HepG2 (cell line): ENCODE data around the gene FURIN. TPM values are rescaled to one million over a fixed set of nuclear protein-coding genes. Genes with fewer than 3 reads are reported as not detected.
A peak's percentile ranks its signal among the peaks of the same experiment; 100 is the strongest.

Experiments used
- ATAC-seq: fragments of 200-7000 bp; cut with Tn5 transposase; 3 replicates; pipeline ENCODE4 v1.9.1; 2020; ENCODE audit warnings: mild to moderate bottlenecking, moderate library complexity
- BruUV-seq: library from RNA; stranded (reverse); fragments of 400-500 nt; replicated peaks from 2 replicates; lab custom pipeline; 2021; lab: Mats Ljungman, UMichigan
- CTCF ChIA-PET: fragments of 300-600 bp; formaldehyde crosslinking; extraction: SDS; loops from one replicate; lab custom pipeline; 2021; ENCODE audit warnings: low total read pairs, inconsistent platforms, low intra/inter-chr PET ratio; lab: Yijun Ruan, JAX
- POLR2A ChIA-PET: fragments of 350-600 bp; sonication (Branson Sonifier 250); formaldehyde crosslinking; loops from one replicate; lab custom pipeline; 2020; ENCODE audit warnings: antibody characterized with exemption, inconsistent platforms; lab: Yijun Ruan, JAX
- DNase-seq: peaks from one replicate; pipeline ENCODE4 v3.0.0-alpha.2; 2015; ENCODE audit warnings: low spot score
- FAIRE-seq: peaks from 3 replicates; lab custom pipeline; 2011; peaks lifted over from hg19 to GRCh38; lab: Jason Lieb, UNC
- H2AFZ ChIP-seq: one replicate; pipeline ENCODE4 v1.6.1; 2011; ENCODE audit warnings: low read length, inconsistent platforms
- H3K27ac ChIP-seq: fragments of 300-600 bp; 3 replicates; pipeline ENCODE4 v1.8.0; 2011; ENCODE audit warnings: mixed run types, mild to moderate bottlenecking, mixed read lengths, low read length, inconsistent platforms; ENCODE audit not compliant: insufficient read depth; ENCODE audit errors: extremely low read length
- H3K27me3 ChIP-seq, 2 experiments: fragments of 200-600 bp in 1 of 2; 2 replicates in 1 of 2; 3 replicates in 1 of 2; pipeline versions ENCODE4 v1.6.0 to v1.8.0; 2011; ENCODE audit warnings: low read length in 2 of 2, mild to moderate bottlenecking in 2 of 2, moderate library complexity in 2 of 2, inconsistent platforms in 1 of 2; ENCODE audit not compliant: insufficient read depth in 2 of 2, control insufficient read depth in 1 of 2
- H3K36me3 ChIP-seq, 2 experiments: fragments of 200-600 bp in 1 of 2; replicated peaks in 1 of 2; 2 replicates in 1 of 2; 3 replicates in 1 of 2; pipeline versions ENCODE4 v1.5.1 to v1.8.0; 2011; ENCODE audit warnings: low read length in 2 of 2, inconsistent platforms in 1 of 2; ENCODE audit not compliant: insufficient read depth in 2 of 2, control insufficient read depth in 1 of 2
- H3K4me1 ChIP-seq: 2 replicates; pipeline ENCODE4 v1.5.1; 2012; ENCODE audit warnings: low read length, inconsistent platforms; ENCODE audit not compliant: insufficient read depth
- H3K4me2 ChIP-seq: 2 replicates; pipeline ENCODE4 v1.6.0; 2011; ENCODE audit warnings: low read depth, low read length, inconsistent platforms
- H3K4me3 ChIP-seq, 3 experiments: fragments of 200-600 bp in 1 of 3; sonication (generic), shearing (Covaris generic) in 1 of 3; replicated peaks in 1 of 3; 2 replicates each; pipeline ENCODE4 v1.5.1; 2011 to 2016; ENCODE audit warnings: low read length in 3 of 3, inconsistent platforms in 2 of 3, low read depth in 2 of 3, mild to moderate bottlenecking in 2 of 3, control low read depth in 1 of 3, mixed read lengths in 1 of 3; ENCODE audit not compliant: insufficient read depth in 1 of 3
- H3K79me2 ChIP-seq: one replicate; pipeline ENCODE4 v1.6.1; 2011; ENCODE audit warnings: low read length, inconsistent platforms; ENCODE audit not compliant: insufficient read depth
- H3K9ac ChIP-seq: 2 replicates; pipeline ENCODE4 v1.6.0; 2011; ENCODE audit warnings: mild to moderate bottlenecking, low read depth, low read length, inconsistent platforms; ENCODE audit not compliant: insufficient read depth
- H3K9me3 ChIP-seq: 2 replicates; pipeline ENCODE4 v1.5.1; 2012; ENCODE audit warnings: mild to moderate bottlenecking, low read length
- H4K20me1 ChIP-seq: 2 replicates; pipeline ENCODE4 v1.6.0; 2011; ENCODE audit warnings: inconsistent platforms, mild to moderate bottlenecking, low read length, moderate library complexity; ENCODE audit not compliant: insufficient read depth
- AGO1 ChIP-seq: fragments of 200-400 bp; formaldehyde crosslinking; IDR thresholded peaks from 2 replicates; pipeline ENCODE4 v1.6.1; 2017; ENCODE audit warnings: mild to moderate bottlenecking, low read depth, low read length, moderate library complexity; ENCODE audit not compliant: poor library complexity, severe bottlenecking
- ARHGAP35 ChIP-seq: sonication (generic); formaldehyde crosslinking; IDR thresholded peaks from 2 replicates; pipeline ENCODE4 v1.9.0; 2022; ENCODE audit warnings: mild to moderate bottlenecking, inconsistent platforms, moderate library complexity, missing genetic modification reagents, borderline replicate concordance
- CCDC6 ChIP-seq: sonication (generic); formaldehyde crosslinking; IDR thresholded peaks from 2 replicates; pipeline ENCODE4 v1.8.1; 2022; ENCODE audit warnings: mild to moderate bottlenecking, missing genetic modification reagents, moderate library complexity
- KAT7 ChIP-seq: IDR thresholded peaks from 2 replicates; pipeline ENCODE4 v1.6.1; 2018; ENCODE audit warnings: borderline replicate concordance, missing compliant biosample characterization
- RAD21 ChIP-seq: fragments of 450-650 bp; formaldehyde crosslinking; IDR thresholded peaks from 2 replicates; pipeline ENCODE4 v1.5.0; 2020; ENCODE audit warnings: mild to moderate bottlenecking
- RORA ChIP-seq: sonication (generic); formaldehyde crosslinking; IDR thresholded peaks from 2 replicates; pipeline ENCODE4 v1.5.0; 2020; ENCODE audit warnings: mild to moderate bottlenecking, missing genetic modification reagents, moderate library complexity
- ZNF160 ChIP-seq: sonication (generic); formaldehyde crosslinking; IDR thresholded peaks from 2 replicates; pipeline ENCODE4 v1.8.0; 2022; ENCODE audit warnings: mild to moderate bottlenecking, inconsistent platforms, missing genetic modification reagents
- ZNF331 ChIP-seq: sonication (generic); formaldehyde crosslinking; IDR thresholded peaks from 2 replicates; pipeline ENCODE4 v1.4.0; 2020; ENCODE audit warnings: missing genetic modification reagents
- ZNF441 ChIP-seq: sonication (generic); formaldehyde crosslinking; IDR thresholded peaks from 2 replicates; pipeline ENCODE4 v1.7.0; 2021; ENCODE audit warnings: missing genetic modification reagents, borderline replicate concordance
- ZNF550 ChIP-seq: sonication (generic); formaldehyde crosslinking; IDR thresholded peaks from 2 replicates; pipeline ENCODE4 v1.4.0; 2020; ENCODE audit warnings: mild to moderate bottlenecking, missing genetic modification reagents, borderline replicate concordance
- ZNF737 ChIP-seq: sonication (generic); formaldehyde crosslinking; IDR thresholded peaks from 2 replicates; pipeline ENCODE4 v1.5.0; 2020; ENCODE audit warnings: missing genetic modification reagents, mild to moderate bottlenecking, borderline replicate concordance
- WGBS: methylation state at CpG from one replicate; pipeline ENCODE4 v1.1.6; 2017; ENCODE audit warnings: low lambda C conversion rate; 5-methylcytosine and 5-hydroxymethylcytosine counted together
- in situ Hi-C: cut with HindIII; loops from 2 replicates; pipeline ENCODE4 v1.10.0; 2017; ENCODE audit warnings: low pct_unique_long_range_greater_than_20kb; ENCODE audit not compliant: extremely low pct_ligation_motif_present
- intact Hi-C: fragments of 100-400 bp; cut with micrococcal nuclease; formaldehyde crosslinking; loops from one replicate; pipeline ENCODE4 v1.10.0; 2022; ENCODE audit not compliant: unreplicated experiment
- polyA plus RNA-seq, 8 experiments: library from polyadenylated mRNA; depleted of rRNA in 3 of 8; stranded (reverse) in 7 of 8; unstranded in 1 of 8; fragments of >200 nt; fragmentation: Illumina TruSeq in 4 of 8; extraction: Trizol in 4 of 8; gene quantifications; 2 replicates each; pipeline versions ENCODE4 v1.2.1 to v1.2.3, GENCODE V29; 2011 to 2016; ENCODE audit warnings: low read depth in 4 of 8, missing spikeins in 1 of 8, mixed read lengths in 1 of 8; ENCODE audit not compliant: insufficient read depth in 1 of 8
- total RNA-seq, 5 experiments: library from RNA; depleted of rRNA; stranded (reverse); fragments of >200 nt; fragmentation: Illumina TruSeq; extraction: Trizol; gene quantifications; 2 replicates each; pipeline ENCODE4 v1.2.3, GENCODE V29; 2016; ENCODE audit warnings: low read depth in 1 of 5
- TF ChIP-seq, protein P1 (sequence below): sonication (generic); formaldehyde crosslinking; IDR thresholded peaks from 2 replicates; pipeline ENCODE4 v1.4.0; 2020; ENCODE audit warnings: mild to moderate bottlenecking, missing genetic modification reagents
- TF ChIP-seq, protein P2 (sequence below): sonication (generic); formaldehyde crosslinking; IDR thresholded peaks from 2 replicates; pipeline ENCODE4 v1.5.0; 2020; ENCODE audit warnings: missing genetic modification reagents

The FURIN gene
- total and polyA plus RNA-seq, 2 of the 13 experiments (the other 11 are each of a cell fraction or from before 2014, with no cell fraction given) = 15.2 to 17.4 TPM

DNA sequence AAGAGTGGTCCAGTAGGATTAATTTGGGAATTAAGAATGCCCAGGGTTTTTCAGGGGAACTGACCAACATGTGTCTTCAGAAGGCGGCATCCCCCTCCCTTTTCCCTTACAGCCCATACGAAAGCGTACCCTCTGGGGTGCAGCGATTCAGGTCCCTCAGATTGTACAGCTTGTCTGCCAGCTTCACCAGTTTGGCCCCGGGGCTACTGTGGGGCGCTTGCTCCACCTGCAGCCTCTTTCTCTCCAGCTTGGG is 63.1 kb downstream of the FURIN start:
- H3K27me3 ChIP-seq = no peaks in the 10 kb centered on the region; a peak in 2 of 5 replicates
- no peak overlapping the region for H2AFZ ChIP-seq
- ChIA-PET CTCF (interaction anchor here (1.2 to 1.4 kb wide), 2 partner anchors 30 to 101 kb away, joined by 3 to 4 read pairs; no protein-coding TSS in a partner anchor), POLR2A (interaction anchor here (0.6 to 4.5 kb wide), 16 partner anchors 10 to 740 kb away, joined by 3 to 45 read pairs (median 4); partner anchors contain the start of genes BLM, MAN2A2, PRC1 and RCCD1)
- peak overlapping the region; percentile 89 for H3K4me2 ChIP-seq
- in situ Hi-C loops (loop anchor here (25.0 kb wide), 1 partner anchor 331 kb away; no protein-coding TSS in a partner anchor), intact Hi-C loops (loop anchor here (5.0 to 10.0 kb wide), 4 partner anchors 44 to 121 kb away; partner anchors contain the start of gene PRC1)
- H3K9ac ChIP-seq = peak overlapping the region; percentile 88
- DNase-seq = no peak
- H4K20me1 ChIP-seq = no peaks in the 10 kb centered on the region
- H3K9me3 ChIP-seq = no peaks in the 10 kb centered on the region
- WGBS = 8% methylated on average over 6 of the region's 6 CpGs
- H3K79me2 ChIP-seq = peaks cover 6% of the 10 kb centered on the region
- H3K27ac ChIP-seq = peak overlapping the region; percentile 96
- no peak for FAIRE-seq
- H3K4me1 ChIP-seq = peaks cover 56% of the 10 kb centered on the region
- ATAC-seq = no peak
- no TSS peak for BruUV-seq
- H3K4me3 ChIP-seq = peak overlapping the region; percentile 67 to 91 (median 87); a peak in 5 of 6 replicates
- TF ChIP-seq ZNF441 (CRISPR knock-in tag) (no peak), KAT7 (peak; percentile 13; the same call in 1 of the 2 replicates), CCDC6 (CRISPR knock-in tag) (peak; percentile 67; the same call in 1 of the 2 replicates), ZNF737 (CRISPR knock-in tag) (no peak), AGO1 (no peak), ZNF550 (CRISPR knock-in tag) (peak; percentile 30; the same call in 1 of the 2 replicates), ARHGAP35 (CRISPR knock-in tag) (no peak), ZNF160 (CRISPR knock-in tag) (0 out of 2 replicates have a peak, but pooled peaks have one; percentile 6), RAD21 (0 out of 2 replicates have a peak, but pooled peaks have one; percentile 19), ZNF331 (CRISPR knock-in tag) (no peak), RORA (CRISPR knock-in tag) (no peak)
- TF ChIP-seq, protein P1, sequence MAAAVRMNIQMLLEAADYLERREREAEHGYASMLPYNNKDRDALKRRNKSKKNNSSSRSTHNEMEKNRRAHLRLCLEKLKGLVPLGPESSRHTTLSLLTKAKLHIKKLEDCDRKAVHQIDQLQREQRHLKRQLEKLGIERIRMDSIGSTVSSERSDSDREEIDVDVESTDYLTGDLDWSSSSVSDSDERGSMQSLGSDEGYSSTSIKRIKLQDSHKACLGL (CRISPR knock-in tag) = 0 out of 2 replicates have a peak, but pooled peaks have one; percentile 5
- TF ChIP-seq, protein P2, sequence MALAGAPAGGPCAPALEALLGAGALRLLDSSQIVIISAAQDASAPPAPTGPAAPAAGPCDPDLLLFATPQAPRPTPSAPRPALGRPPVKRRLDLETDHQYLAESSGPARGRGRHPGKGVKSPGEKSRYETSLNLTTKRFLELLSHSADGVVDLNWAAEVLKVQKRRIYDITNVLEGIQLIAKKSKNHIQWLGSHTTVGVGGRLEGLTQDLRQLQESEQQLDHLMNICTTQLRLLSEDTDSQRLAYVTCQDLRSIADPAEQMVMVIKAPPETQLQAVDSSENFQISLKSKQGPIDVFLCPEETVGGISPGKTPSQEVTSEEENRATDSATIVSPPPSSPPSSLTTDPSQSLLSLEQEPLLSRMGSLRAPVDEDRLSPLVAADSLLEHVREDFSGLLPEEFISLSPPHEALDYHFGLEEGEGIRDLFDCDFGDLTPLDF (CRISPR knock-in tag) = 0 out of 2 replicates have a peak, but pooled peaks have one; percentile 7
- no peaks in the 10 kb centered on the region for H3K36me3 ChIP-seq
